Mucosa of rectum (tissue), 2 donors: ENCODE data around the gene SLC6A20.
A peak's percentile ranks its signal among the peaks of the same experiment; 100 is the strongest.

Source experiments
- H3K27ac ChIP-seq, 2 donors: one replicate each; pipeline ENCODE4 v1.7.0; 2013; ENCODE audit warnings: inconsistent platforms in 2 of 2, low read depth in 2 of 2, low read length in 2 of 2
- H3K27me3 ChIP-seq, 2 donors: one replicate each; pipeline ENCODE4 v1.7.0; 2013; ENCODE audit warnings: low read length in 2 of 2; ENCODE audit not compliant: control insufficient read depth in 2 of 2, insufficient read depth in 2 of 2
- H3K36me3 ChIP-seq, 2 donors: one replicate each; pipeline ENCODE4 v1.7.0; 2013; ENCODE audit warnings: low read length in 2 of 2; ENCODE audit not compliant: control insufficient read depth in 2 of 2, insufficient read depth in 2 of 2
- H3K4me1 ChIP-seq, 2 donors: one replicate each; pipeline ENCODE4 v1.7.0; 2013; ENCODE audit warnings: low read length in 2 of 2, mild to moderate bottlenecking in 1 of 2; ENCODE audit not compliant: control insufficient read depth in 2 of 2, insufficient read depth in 2 of 2
- H3K4me3 ChIP-seq, 2 donors: one replicate each; pipeline ENCODE4 v1.7.0; 2013; ENCODE audit warnings: low read length in 2 of 2
- H3K9ac ChIP-seq, 2 donors: one replicate each; pipeline ENCODE4 v1.7.0; 2013; ENCODE audit warnings: low read length in 2 of 2, low read depth in 1 of 2, mild to moderate bottlenecking in 1 of 2
- H3K9me3 ChIP-seq, 2 donors: one replicate each; pipeline ENCODE4 v1.7.0; 2013; ENCODE audit warnings: low read length in 2 of 2; ENCODE audit not compliant: control insufficient read depth in 2 of 2
- donor health status: healthy.
- donor health status: Normal muscosa, but diverticular disease.

Gene SLC6A20

DNA sequence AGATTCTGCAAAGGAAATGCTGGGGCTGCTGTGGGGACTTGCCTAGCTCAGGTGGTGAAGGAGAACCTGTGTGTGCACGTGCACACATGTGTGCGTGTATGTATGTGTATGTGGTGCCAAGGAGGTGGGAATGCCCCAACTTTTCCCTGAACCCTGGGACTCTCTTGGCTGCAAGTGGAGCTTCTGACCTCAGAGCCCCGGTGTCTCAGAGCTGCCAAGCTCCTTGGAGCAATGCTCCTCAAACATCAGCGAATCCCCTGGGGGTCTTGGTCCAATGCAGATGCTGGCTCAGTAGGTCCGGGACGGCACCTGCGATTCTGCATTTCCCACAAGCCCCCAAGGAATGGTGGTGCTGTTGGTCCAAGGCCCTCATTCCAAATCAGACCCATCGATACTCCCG is 5.8 kb upstream of the SLC6A20 start:
- Histone ChIP-seq H3K27ac (no peak overlapping the region), H3K9me3 (no peaks in the 10 kb centered on the region), H3K4me3 (no peak overlapping the region), H3K36me3 (peaks cover 0 to 3% of the 10 kb centered on the region in 2 donors), H3K27me3 (peaks cover 8 to 14% of the 10 kb centered on the region in 2 donors), H3K9ac (no peak overlapping the region), H3K4me1 (no peaks in the 10 kb centered on the region)

DNA sequence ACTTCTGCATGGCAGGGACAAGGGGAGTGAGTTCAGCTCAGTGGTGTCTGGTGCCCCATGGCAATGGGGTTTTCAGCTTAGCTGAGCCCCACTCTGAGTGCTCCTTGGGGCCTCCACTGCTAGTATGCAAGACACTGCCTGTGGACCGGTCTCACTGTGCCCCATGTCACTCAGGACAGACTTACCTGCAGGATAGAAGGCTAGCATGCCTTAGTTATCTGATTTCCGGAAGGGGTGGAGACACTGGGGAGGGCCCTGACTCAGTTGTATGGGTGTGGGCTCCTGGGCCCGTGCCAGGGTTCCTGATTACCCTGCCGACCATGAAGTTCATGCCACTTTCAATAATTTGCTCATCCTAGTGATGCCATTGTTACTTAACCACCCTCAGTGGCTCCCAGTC is 4.3 kb upstream of the SLC6A20 start:
- Histone ChIP-seq H3K27ac (no peak overlapping the region), H3K36me3 (peaks cover 0 to 3% of the 10 kb centered on the region in 2 donors), H3K27me3 (peaks cover 20 to 25% of the 10 kb centered on the region in 2 donors), H3K4me1 (peaks cover 7 to 9% of the 10 kb centered on the region in 2 donors), H3K9ac (no peak overlapping the region), H3K9me3 (no peaks in the 10 kb centered on the region), H3K4me3 (no peak overlapping the region)

DNA sequence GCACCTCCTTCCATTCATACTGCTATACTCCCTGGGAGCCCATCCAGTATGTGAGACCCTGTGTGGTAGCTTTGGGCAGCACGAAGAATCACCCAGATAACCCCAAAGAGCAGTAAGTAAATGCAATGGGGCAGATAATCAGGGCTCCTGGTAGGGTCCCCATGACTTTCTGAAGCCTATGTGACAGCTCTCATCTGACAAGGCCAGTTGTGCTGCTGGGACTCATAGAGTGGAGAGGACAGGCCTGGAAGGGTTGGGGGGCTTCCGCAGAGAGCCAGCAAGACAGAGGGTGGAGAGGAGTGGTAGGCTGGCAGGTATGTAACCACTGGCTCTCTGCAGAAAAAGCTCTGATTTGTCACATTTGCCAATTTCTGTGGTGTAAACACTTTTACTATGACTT is 3.2 kb upstream of the SLC6A20 start:
- Histone ChIP-seq H3K4me3 (no peak overlapping the region), H3K27me3 (peaks cover 24 to 27% of the 10 kb centered on the region in 2 donors), H3K4me1 (peaks cover 7 to 9% of the 10 kb centered on the region in 2 donors), H3K27ac (no peak overlapping the region), H3K9ac (no peak overlapping the region), H3K36me3 (peaks cover 0 to 3% of the 10 kb centered on the region in 2 donors), H3K9me3 (no peaks in the 10 kb centered on the region)

GRCh38 chr3:45798034-45798433 is 1.7 kb upstream of the SLC6A20 start:
- Histone ChIP-seq H3K27me3 (peaks cover 27 to 32% of the 10 kb centered on the region in 2 donors), H3K36me3 (no peaks in the 10 kb centered on the region), H3K4me3 (no peak overlapping the region)

DNA sequence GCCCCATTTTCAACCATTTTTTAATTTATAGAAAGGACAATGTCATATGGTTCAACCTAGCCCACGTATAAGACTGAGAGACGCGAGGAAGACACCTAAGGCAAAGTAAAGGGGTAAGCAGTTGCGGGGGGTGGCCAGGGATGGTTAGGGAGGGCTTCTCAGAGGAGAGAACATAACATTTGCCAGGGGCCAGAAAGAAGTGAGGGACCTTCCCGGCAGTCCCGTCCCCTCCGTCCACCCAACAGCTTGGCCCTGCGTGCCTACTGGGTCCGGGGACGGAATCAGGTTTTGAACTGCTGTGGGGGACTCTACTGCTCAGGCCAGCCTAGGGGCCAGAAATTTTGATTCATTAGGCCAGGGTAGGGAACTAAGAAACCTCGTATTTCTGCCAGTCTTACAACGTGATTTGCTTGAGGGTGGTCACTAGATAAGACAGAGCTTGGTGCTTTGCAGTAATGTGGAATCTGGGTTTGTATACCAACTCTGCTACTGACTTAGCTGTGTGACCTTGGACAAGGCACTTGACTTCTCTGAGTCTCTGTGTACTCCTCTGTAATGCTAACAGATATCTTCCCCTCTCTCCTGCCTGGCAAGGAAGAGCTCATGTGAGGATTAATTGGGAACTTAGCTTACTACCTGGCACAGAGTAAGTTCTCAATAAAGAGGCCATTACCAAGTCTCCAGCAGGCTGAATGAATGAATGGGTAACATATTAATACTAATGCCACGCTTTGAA is 734 bp upstream of the SLC6A20 start:
- peaks cover 27 to 32% of the 10 kb centered on the region in 2 donors for H3K27me3 ChIP-seq
- no peaks in the 10 kb centered on the region for H3K9me3 ChIP-seq
- peak overlapping the region; percentile 53 to 61 for H3K4me3 ChIP-seq
- H3K4me1 ChIP-seq, result peaks cover 7 to 9% of the 10 kb centered on the region in 2 donors
- no peak overlapping the region for H3K9ac ChIP-seq
- H3K27ac ChIP-seq, result no peak overlapping the region
- H3K36me3 ChIP-seq, result no peaks in the 10 kb centered on the region

More at GRCh38 chr3:45798034-45798433, 1.7 kb upstream of the SLC6A20 start:
- H3K27ac ChIP-seq, result no peak overlapping the region
- no peaks in the 10 kb centered on the region for H3K9me3 ChIP-seq
- H3K4me1 ChIP-seq, result peaks cover 7 to 9% of the 10 kb centered on the region in 2 donors
- H3K9ac ChIP-seq, result no peak overlapping the region

- Histone ChIP-seq H3K27ac (no peak overlapping the region), H3K36me3 (no peaks in the 10 kb centered on the region), H3K27me3 (peaks cover 27 to 32% of the 10 kb centered on the region in 2 donors), H3K9me3 (no peaks in the 10 kb centered on the region), H3K9ac (no peak overlapping the region), H3K4me1 (peaks cover 7 to 9% of the 10 kb centered on the region in 2 donors), H3K4me3 (peak overlapping the region; percentile 53 to 61)
Measured at GRCh38 chr3:45795509-45795881, 841 bp downstream of the SLC6A20 start.

DNA sequence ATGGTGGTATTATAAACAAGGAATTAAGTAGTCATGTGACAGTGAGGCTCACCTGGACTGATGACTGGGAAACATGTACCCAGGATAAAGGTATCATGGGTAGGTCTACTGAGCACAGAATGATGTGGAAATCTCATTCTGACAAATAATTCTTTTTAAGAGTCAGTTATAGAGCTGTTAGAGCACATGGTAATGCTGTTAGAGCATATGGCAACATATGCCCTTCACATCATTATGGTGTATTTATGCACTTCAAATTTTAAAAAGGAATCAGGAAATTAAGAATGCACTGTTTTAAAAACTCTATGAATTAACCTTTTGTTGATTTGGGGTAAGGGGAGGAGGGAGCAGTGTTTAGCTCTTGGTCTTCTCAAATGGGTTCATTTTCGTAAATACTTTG is 1.7 kb downstream of the SLC6A20 start:
- Histone ChIP-seq H3K9ac (no peak overlapping the region), H3K4me1 (peaks cover 7 to 9% of the 10 kb centered on the region in 2 donors), H3K36me3 (no peaks in the 10 kb centered on the region), H3K27me3 (peaks cover 27 to 32% of the 10 kb centered on the region in 2 donors), H3K4me3 (no peak overlapping the region), H3K9me3 (no peaks in the 10 kb centered on the region), H3K27ac (no peak overlapping the region)

DNA sequence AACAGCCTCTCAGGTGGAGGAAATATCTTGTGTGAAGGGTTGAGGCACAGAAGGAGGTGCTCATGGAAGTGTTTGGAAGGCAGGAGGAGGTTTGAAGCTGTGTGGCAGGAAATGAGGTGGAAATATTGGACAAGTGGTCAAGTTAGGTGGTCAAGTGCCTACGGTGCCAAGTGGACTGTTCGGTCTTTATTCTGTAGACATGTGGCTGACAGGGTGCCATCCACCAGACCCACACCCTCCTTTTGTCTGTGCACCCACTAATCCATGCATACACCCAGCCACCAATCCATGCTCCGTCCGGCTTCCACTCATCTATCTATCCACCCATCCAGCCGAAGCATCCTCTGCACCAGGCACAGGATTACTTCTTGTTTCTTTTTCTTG is 2.2 kb downstream of the SLC6A20 start:
- Histone ChIP-seq H3K9ac (no peak overlapping the region), H3K4me1 (peaks cover 7 to 9% of the 10 kb centered on the region in 2 donors), H3K9me3 (no peaks in the 10 kb centered on the region), H3K36me3 (no peaks in the 10 kb centered on the region), H3K4me3 (no peak overlapping the region), H3K27me3 (peaks cover 25 to 32% of the 10 kb centered on the region in 2 donors), H3K27ac (no peak overlapping the region)

DNA sequence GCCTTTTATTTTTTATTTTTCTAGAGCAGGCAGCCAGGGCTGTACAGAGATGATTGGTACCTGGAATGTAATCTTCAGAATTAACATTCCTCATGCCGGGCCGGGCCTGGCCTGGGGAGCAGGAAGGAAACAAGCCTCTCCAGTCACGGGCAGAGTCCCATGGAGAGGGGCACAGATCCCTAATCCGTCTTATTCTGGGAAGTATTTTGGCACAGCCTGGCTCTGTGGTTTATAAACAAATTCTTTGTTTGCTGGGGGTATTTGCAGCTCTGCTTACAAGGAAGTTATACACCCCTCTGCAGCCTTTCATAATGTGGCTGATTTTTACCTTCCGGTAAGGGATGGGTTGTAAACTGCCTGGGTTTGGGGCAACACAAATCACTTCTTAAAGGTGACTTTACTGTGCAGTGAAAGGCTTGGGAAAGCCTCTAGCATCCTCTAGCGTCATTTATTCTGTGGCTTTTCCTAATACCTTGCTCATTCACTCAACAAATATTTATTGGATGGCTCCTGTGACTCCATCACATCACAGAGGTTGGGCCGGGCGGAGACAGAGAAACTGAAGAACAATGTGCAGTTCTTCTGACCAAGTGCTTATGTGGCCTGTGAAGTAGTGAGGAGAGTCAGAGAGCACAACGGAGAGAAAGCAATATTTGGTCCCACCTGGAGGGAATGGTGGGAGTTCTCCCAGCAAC is 2.7 kb downstream of the SLC6A20 start:
- Histone ChIP-seq H3K9me3 (no peaks in the 10 kb centered on the region), H3K27me3 (peaks cover 23 to 32% of the 10 kb centered on the region in 2 donors), H3K4me3 (no peak overlapping the region), H3K36me3 (no peaks in the 10 kb centered on the region), H3K9ac (no peak overlapping the region), H3K4me1 (peaks cover 7 to 9% of the 10 kb centered on the region in 2 donors), H3K27ac (no peak overlapping the region)

- Histone ChIP-seq H3K9me3 (no peaks in the 10 kb centered on the region), H3K27me3 (peaks cover 17 to 27% of the 10 kb centered on the region in 2 donors), H3K4me1 (peaks cover 7 to 9% of the 10 kb centered on the region in 2 donors), H3K4me3 (no peak overlapping the region), H3K9ac (no peak overlapping the region), H3K36me3 (no peaks in the 10 kb centered on the region), H3K27ac (no peak overlapping the region)
Measured at GRCh38 chr3:45792516-45793172, 3.7 kb downstream of the SLC6A20 start.
